Nephron progenitor cell (in vitro differentiated cells): Measurements from ENCODE around the gene RAB4B.
"Not testable (repeated sequence)": the region's sequence is repeated elsewhere in the genome, so short reads cannot be mapped to it uniquely, and the experiment has no call there.

Source experiments
- DNase-seq: peaks from one replicate; pipeline ENCODE4 v3.0.0; 2021
- H3K27ac Mint-ChIP-seq: 2 replicates; pipeline ENCODE4 v1.8.0; 2021; ENCODE audit warnings: mild to moderate bottlenecking, moderate library complexity, mixed read lengths
- H3K27me3 Mint-ChIP-seq: 2 replicates; pipeline ENCODE4 v1.8.0; 2021; ENCODE audit warnings: mild to moderate bottlenecking, low read depth, mixed read lengths; ENCODE audit not compliant: poor library complexity
- H3K36me3 Mint-ChIP-seq: 2 replicates; pipeline ENCODE4 v1.8.0; 2021; ENCODE audit warnings: low read depth, mixed read lengths
- H3K4me1 Mint-ChIP-seq: 2 replicates; pipeline ENCODE4 v1.8.0; 2021; ENCODE audit warnings: mixed read lengths
- H3K4me3 Mint-ChIP-seq: 2 replicates; pipeline ENCODE4 v1.8.0; 2021; ENCODE audit warnings: mild to moderate bottlenecking, moderate library complexity, mixed read lengths
- H3K9me3 Mint-ChIP-seq: 2 replicates; pipeline ENCODE4 v1.8.0; 2021; ENCODE audit warnings: mild to moderate bottlenecking, moderate library complexity, mixed read lengths
- CTCF ChIP-seq: fragments of 200-600 bp; sonication (generic); IDR thresholded peaks from 2 replicates; pipeline ENCODE4 v1.5.0; 2021; ENCODE audit warnings: antibody characterized with exemption

The RAB4B gene

DNA sequence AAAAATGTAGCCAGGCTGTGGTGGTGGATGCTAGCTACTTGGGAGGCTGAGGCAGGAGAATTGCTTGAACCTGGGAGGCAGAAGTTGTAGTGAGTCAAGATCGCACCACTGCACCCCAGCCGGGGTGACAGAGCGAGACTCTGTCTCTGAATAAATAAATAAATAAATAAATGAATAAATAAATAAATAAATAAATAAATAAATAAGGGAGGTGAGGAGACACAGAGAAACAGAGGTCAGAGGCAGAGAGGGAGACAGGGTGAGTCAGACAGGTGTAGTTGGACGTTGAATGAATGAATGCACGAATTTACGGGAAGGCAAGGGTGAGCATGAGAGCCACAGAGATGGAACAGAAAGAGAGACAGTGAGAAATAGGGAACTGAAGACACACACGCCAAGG, 3.1 kb downstream of the RAB4B start:
- H3K9me3 Mint-ChIP-seq = no peaks in the 10 kb centered on the region
- no peak for DNase-seq
- no peak overlapping the region for H3K27ac Mint-ChIP-seq
- no peak for TF ChIP-seq CTCF
- no peaks in the 10 kb centered on the region for H3K36me3 Mint-ChIP-seq
- no peaks in the 10 kb centered on the region for H3K27me3 Mint-ChIP-seq
- H3K4me3 Mint-ChIP-seq = no peak overlapping the region
- peaks cover 34% of the 10 kb centered on the region for H3K4me1 Mint-ChIP-seq

GRCh38 chr19:40783711-40784110, 5.7 kb downstream of the RAB4B start:
- no peak overlapping the region for H3K27ac Mint-ChIP-seq
- H3K9me3 Mint-ChIP-seq = no peaks in the 10 kb centered on the region
- TF ChIP-seq CTCF = no peak
- no peak for DNase-seq
- no peaks in the 10 kb centered on the region for H3K36me3 Mint-ChIP-seq
- peaks cover 3% of the 10 kb centered on the region for H3K27me3 Mint-ChIP-seq
- H3K4me3 Mint-ChIP-seq = no peak overlapping the region
- peaks cover 41% of the 10 kb centered on the region for H3K4me1 Mint-ChIP-seq

GRCh38 chr19:40784146-40784545, 6.1 kb downstream of the RAB4B start:
- not testable (repeated sequence) for H3K9me3 Mint-ChIP-seq, H3K27ac Mint-ChIP-seq, H3K36me3 Mint-ChIP-seq, H3K4me3 Mint-ChIP-seq, H3K27me3 Mint-ChIP-seq, DNase-seq
- H3K4me1 Mint-ChIP-seq = peaks cover 37% of the 10 kb centered on the region

- H3K27ac Mint-ChIP-seq = no peak overlapping the region
- H3K27me3 Mint-ChIP-seq = peaks cover 3% of the 10 kb centered on the region
- no peak for DNase-seq
- no peaks in the 10 kb centered on the region for H3K9me3 Mint-ChIP-seq
- H3K4me1 Mint-ChIP-seq = peaks cover 38% of the 10 kb centered on the region
- H3K4me3 Mint-ChIP-seq = no peak overlapping the region
- no peak for TF ChIP-seq CTCF
- H3K36me3 Mint-ChIP-seq = no peaks in the 10 kb centered on the region
Measured at GRCh38 chr19:40785526-40785925, 7.5 kb downstream of the RAB4B start.

GRCh38 chr19:40786060-40787037, 8.3 kb downstream of the RAB4B start:
- Mint-ChIP-seq H3K36me3 (peaks cover 4% of the 10 kb centered on the region), H3K4me1 (peaks cover 41% of the 10 kb centered on the region), H3K27ac (peak overlapping the region; percentile 87), H3K9me3 (no peaks in the 10 kb centered on the region), H3K27me3 (peaks cover 5% of the 10 kb centered on the region), H3K4me3 (no peak overlapping the region)
- no peak for TF ChIP-seq CTCF
- no peak for DNase-seq

GRCh38 chr19:40791349-40791748, 13.3 kb downstream of the RAB4B start:
- no peaks in the 10 kb centered on the region for H3K9me3 Mint-ChIP-seq
- H3K27ac Mint-ChIP-seq = peak overlapping the region; percentile 92
- peaks cover 32% of the 10 kb centered on the region for H3K4me1 Mint-ChIP-seq
- peaks cover 7% of the 10 kb centered on the region for H3K27me3 Mint-ChIP-seq
- no peak for DNase-seq
- no peak for TF ChIP-seq CTCF
- H3K4me3 Mint-ChIP-seq = no peak overlapping the region
- H3K36me3 Mint-ChIP-seq = peaks cover 6% of the 10 kb centered on the region
